Dedifferentiated amniotic fluid mesenchymal stem cell (primary cell): ENCODE data around the gene DIS3L2.
"Not testable (repeated sequence)": the region's sequence is repeated elsewhere in the genome, so short reads cannot be mapped to it uniquely, and the experiment has no call there.

ENCODE experiments used
- DNase-seq: peaks from one replicate; pipeline ENCODE4 v3.0.0-alpha.2; 2016; ENCODE audit errors: extremely low spot score

Gene DIS3L2

GRCh38 chr2:231928901-231929725 lies 32.4 kb upstream of the DIS3L2 start:
- DNase-seq = no peak

- no peak for DNase-seq
Observed at GRCh38 chr2:231929961-231930592, 31.4 kb upstream of the DIS3L2 start.

GRCh38 chr2:231930593-231931281 lies 30.8 kb upstream of the DIS3L2 start:
- no peak for DNase-seq

GRCh38 chr2:231931481-231931915 lies 30.0 kb upstream of the DIS3L2 start:
- no peak for DNase-seq

- no peak for DNase-seq
Observed at GRCh38 chr2:231932711-231932970, 28.9 kb upstream of the DIS3L2 start.

GRCh38 chr2:231932985-231933915 lies 28.3 kb upstream of the DIS3L2 start:
- DNase-seq = no peak

- DNase-seq = no peak
Observed at GRCh38 chr2:231933916-231934401, 27.6 kb upstream of the DIS3L2 start.

GRCh38 chr2:231934441-231935206 lies 26.9 kb upstream of the DIS3L2 start:
- no peak for DNase-seq

GRCh38 chr2:231935207-231935524 lies 26.3 kb upstream of the DIS3L2 start:
- DNase-seq = no peak

GRCh38 chr2:231935815-231936214 lies 25.7 kb upstream of the DIS3L2 start:
- DNase-seq = no peak

GRCh38 chr2:231936491-231936890 lies 25.0 kb upstream of the DIS3L2 start:
- DNase-seq = no peak

- no peak for DNase-seq
Observed at GRCh38 chr2:231937057-231937456, 24.5 kb upstream of the DIS3L2 start.

- no peak for DNase-seq
Observed at GRCh38 chr2:231939022-231939421, 22.5 kb upstream of the DIS3L2 start.

- DNase-seq = no peak
Observed at GRCh38 chr2:231940795-231941194, 20.7 kb upstream of the DIS3L2 start.

GRCh38 chr2:231941673-231942072 lies 19.8 kb upstream of the DIS3L2 start:
- DNase-seq = no peak

- no peak for DNase-seq
Observed at GRCh38 chr2:231942180-231942579, 19.3 kb upstream of the DIS3L2 start.

- DNase-seq = no peak
Observed at GRCh38 chr2:231946241-231946814, 15.2 kb upstream of the DIS3L2 start.

- DNase-seq = not testable (repeated sequence)
Observed at GRCh38 chr2:231947112-231947511, 14.4 kb upstream of the DIS3L2 start.

GRCh38 chr2:231947694-231948093 lies 13.8 kb upstream of the DIS3L2 start:
- DNase-seq = no peak

- no peak for DNase-seq
Observed at GRCh38 chr2:231951452-231952035, 10.0 kb upstream of the DIS3L2 start.
